Endothelial cell of umbilical vein (primary cell): ENCODE results near the gene LDB3. TPM values are rescaled to one million over a fixed set of nuclear protein-coding genes. Genes with fewer than 3 reads are reported as not detected.

Experiments used
- BruUV-seq: library from RNA; stranded (reverse); fragments of 400-500 nt; replicated peaks from 2 replicates; lab custom pipeline; 2021; lab: Mats Ljungman, UMichigan
- CTCF ChIA-PET: fragments of 300-600, 350-600 bp; sonication (Branson Sonifier 250); formaldehyde crosslinking; loops from one replicate; lab custom pipeline; 2021; ENCODE audit warnings: antibody characterized with exemption, inconsistent platforms; lab: Charles Lee
- POLR2A ChIA-PET: fragments of 300-600, 350-600 bp; sonication (Branson Sonifier 250); formaldehyde crosslinking; loops from one replicate; lab custom pipeline; 2021; ENCODE audit warnings: antibody characterized with exemption, inconsistent platforms; lab: Charles Lee
- DNase-seq: peaks from one replicate; pipeline ENCODE4 v3.0.0-alpha.2; 2011; ENCODE audit warnings: low read depth, low spot score
- FAIRE-seq: peaks from 2 replicates; lab custom pipeline; 2011; peaks lifted over from hg19 to GRCh38; lab: Jason Lieb, UNC
- H2AFZ ChIP-seq: 2 replicates; pipeline ENCODE4 v1.6.0; 2012; ENCODE audit warnings: low read depth, low read length, control low read depth, inconsistent platforms
- H3K27ac ChIP-seq: 2 replicates; pipeline ENCODE4 v1.5.1; 2011; ENCODE audit warnings: low read depth, mild to moderate bottlenecking, control low read depth, low read length, moderate library complexity; ENCODE audit not compliant: insufficient read depth
- H3K27me3 ChIP-seq, 2 experiments: 2 replicates each; pipeline versions ENCODE4 v1.6.0 to v1.6.1; 2011; ENCODE audit warnings: low read length in 2 of 2, mixed read lengths in 1 of 2; ENCODE audit not compliant: control insufficient read depth in 2 of 2, insufficient read depth in 2 of 2
- H3K36me3 ChIP-seq, 2 experiments: 2 replicates in 1 of 2; 3 replicates in 1 of 2; pipeline ENCODE4 v1.5.1; 2011; ENCODE audit warnings: low read length in 2 of 2, mild to moderate bottlenecking in 1 of 2, moderate library complexity in 1 of 2; ENCODE audit not compliant: control insufficient read depth in 2 of 2, insufficient read depth in 2 of 2; ENCODE audit errors: extremely low read depth in 1 of 2
- H3K4me1 ChIP-seq: 3 replicates; pipeline ENCODE4 v1.5.1; 2011; ENCODE audit warnings: mild to moderate bottlenecking, low read length; ENCODE audit not compliant: control insufficient read depth, insufficient read depth; ENCODE audit errors: extremely low read depth
- H3K4me2 ChIP-seq: 2 replicates; pipeline ENCODE4 v1.6.1; 2011; ENCODE audit warnings: low read length, control low read depth, mixed read lengths; ENCODE audit not compliant: insufficient read depth
- H3K4me3 ChIP-seq, 3 experiments: fragments of 200-600 bp in 1 of 3; sonication (generic), shearing (Covaris generic) in 1 of 3; replicated peaks in 1 of 3; 2 replicates each; pipeline ENCODE4 v1.5.1; 2011 to 2016; ENCODE audit warnings: control low read depth in 3 of 3, low read length in 3 of 3, mild to moderate bottlenecking in 2 of 3, inconsistent platforms in 1 of 3, low read depth in 1 of 3, moderate library complexity in 1 of 3; ENCODE audit not compliant: insufficient read depth in 1 of 3
- H3K79me2 ChIP-seq: 2 replicates; pipeline ENCODE4 v1.6.0; 2012; ENCODE audit warnings: low read length, inconsistent platforms; ENCODE audit not compliant: control insufficient read depth, insufficient read depth
- H3K9ac ChIP-seq: replicated peaks from 2 replicates; pipeline ENCODE3; 2011; ENCODE audit warnings: low read length, control low read depth; ENCODE audit not compliant: insufficient read depth; ENCODE audit errors: extremely low read depth
- H3K9me1 ChIP-seq: replicated peaks from 3 replicates; pipeline ENCODE4 v1.6.0; 2011; ENCODE audit warnings: mild to moderate bottlenecking, low read length; ENCODE audit not compliant: control insufficient read depth, insufficient read depth; ENCODE audit errors: extremely low read depth
- H3K9me3 ChIP-seq: replicated peaks from 2 replicates; pipeline ENCODE4 v1.5.1; 2012; ENCODE audit warnings: low read length, inconsistent platforms; ENCODE audit not compliant: control insufficient read depth, insufficient read depth
- H4K20me1 ChIP-seq: replicated peaks from 2 replicates; pipeline ENCODE3; 2011; ENCODE audit warnings: mild to moderate bottlenecking, low read length; ENCODE audit not compliant: control insufficient read depth, insufficient read depth; ENCODE audit errors: extremely low read depth
- EZH2 ChIP-seq: IDR thresholded peaks from 2 replicates; pipeline ENCODE4 v1.6.1; 2012; ENCODE audit warnings: borderline replicate concordance, low read depth, mild to moderate bottlenecking, moderate library complexity, low read length, inconsistent platforms; ENCODE audit not compliant: severe bottlenecking
- FOS ChIP-seq: IDR thresholded peaks from 2 replicates; pipeline ENCODE4 v1.6.1; 2011; ENCODE audit warnings: mild to moderate bottlenecking, low read length, moderate library complexity, borderline replicate concordance; ENCODE audit not compliant: insufficient read depth
- GATA2 ChIP-seq: IDR thresholded peaks from 2 replicates; pipeline ENCODE4 v1.7.0; 2011; ENCODE audit warnings: low read depth, mild to moderate bottlenecking, moderate library complexity, mixed read lengths, low read length; ENCODE audit not compliant: insufficient read length, insufficient read depth
- JUN ChIP-seq: IDR thresholded peaks from 2 replicates; pipeline ENCODE4 v1.6.1; 2011; ENCODE audit warnings: borderline replicate concordance, low read depth; ENCODE audit not compliant: insufficient read length, insufficient read depth
- MAX ChIP-seq: IDR thresholded peaks from 2 replicates; pipeline ENCODE4 v1.6.1; 2011; ENCODE audit not compliant: insufficient read depth, insufficient read length
- MYC ChIP-seq: IDR thresholded peaks from one replicate; pipeline ENCODE4 v1.6.1; 2011; ENCODE audit warnings: mild to moderate bottlenecking, low read depth, low read length
- POLR2A ChIP-seq: IDR thresholded peaks from 2 replicates; pipeline ENCODE4 v1.6.1; 2012; ENCODE audit warnings: low read depth, mild to moderate bottlenecking, control low read depth, low read length
- POLR2AphosphoS5 ChIP-seq: IDR thresholded peaks from 2 replicates; pipeline ENCODE4 v1.6.1; 2012; ENCODE audit warnings: low read depth, mild to moderate bottlenecking, control low read depth, low read length, moderate library complexity; ENCODE audit not compliant: insufficient read depth
- dilution Hi-C: fragments of 300-500 bp; cut with MboI; formaldehyde crosslinking; loops from one replicate; pipeline ENCODE4 v1.15.0; 2019; ENCODE audit warnings: low sequenced_read_pairs; ENCODE audit not compliant: extremely low pct_ligation_motif_present
- intact Hi-C: fragments of 100-400 bp; cut with micrococcal nuclease; formaldehyde crosslinking; loops from one replicate; pipeline ENCODE4 v1.10.0; 2022
- polyA plus RNA-seq, 4 experiments: library from polyadenylated mRNA; depleted of rRNA in 3 of 4; stranded (reverse) in 3 of 4; unstranded in 1 of 4; fragments of >200 nt; gene quantifications; 2 replicates each; pipeline versions ENCODE4 v1.2.1 to v1.2.3, GENCODE V29; 2011 to 2012; ENCODE audit warnings: missing spikeins in 1 of 4
- total RNA-seq: library from RNA; stranded (reverse); gene quantifications from 2 replicates; pipeline ENCODE4 v1.2.3, GENCODE V29; 2021
- TF ChIP-seq, protein P1 (sequence below), 2 donors: IDR thresholded peaks; 1 replicate in 1 of 2; 2 replicates in 1 of 2; pipeline ENCODE4 v1.5.1; 2011; ENCODE audit warnings: low read length in 2 of 2, mild to moderate bottlenecking in 2 of 2, moderate library complexity in 2 of 2, control low read depth in 1 of 2, inconsistent platforms in 1 of 2, low read depth in 1 of 2; ENCODE audit not compliant: insufficient read depth in 1 of 2; ENCODE audit errors: extremely low read depth in 1 of 2

The LDB3 gene
- total and polyA plus RNA-seq, 2 donors (not counting 3 experiments of a cell fraction or from before 2014, with no cell fraction given), result not detected

DNA sequence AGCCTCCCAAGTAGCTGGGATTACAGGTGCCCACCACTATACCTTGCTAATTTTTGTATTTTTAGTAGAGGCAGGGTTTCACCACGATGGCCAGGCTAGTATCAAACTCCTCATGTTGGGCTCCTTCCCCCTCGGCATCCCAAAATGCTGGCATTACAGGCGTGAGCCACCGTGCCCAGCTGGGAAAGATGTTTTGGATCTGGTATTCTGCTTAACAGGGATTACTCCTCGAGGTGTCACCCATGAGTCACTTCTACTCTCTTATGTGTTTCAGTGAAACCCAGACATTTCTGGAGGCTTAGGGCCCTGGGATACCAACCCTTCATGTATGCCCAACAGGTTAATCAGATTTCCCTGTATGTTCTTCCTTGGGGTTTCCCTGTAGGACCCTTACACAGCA, 25.8 kb upstream of the LDB3 start:
- Histone ChIP-seq H3K4me1 (no peaks in the 10 kb centered on the region), H3K9ac (no peak overlapping the region), H3K27ac (no peak overlapping the region), H3K27me3 (peaks cover 4 to 7% of the 10 kb centered on the region in 2 experiments), H3K4me3 (no peak overlapping the region), H3K9me3 (no peaks in the 10 kb centered on the region), H3K79me2 (no peaks in the 10 kb centered on the region), H3K9me1 (no peaks in the 10 kb centered on the region), H3K4me2 (no peak overlapping the region), H3K36me3 (no peaks in the 10 kb centered on the region), H2AFZ (no peak overlapping the region), H4K20me1 (no peaks in the 10 kb centered on the region)
- TF ChIP-seq MYC, result no peak
- POLR2A ChIA-PET, result no interaction called here
- dilution Hi-C loops (no loop called here), intact Hi-C loops (no loop called here)
- CTCF ChIA-PET, result interaction anchor here (1.3 kb wide), 1 partner anchor 243 kb away, joined by 3 read pairs; no protein-coding TSS in a partner anchor
- DNase-seq, result no peak
- FAIRE-seq, result no peak
- BruUV-seq, result no TSS peak

GRCh38 chr10:86644152-86644793, 24.0 kb upstream of the LDB3 start:
- ChIA-PET CTCF (no interaction called here), POLR2A (no interaction called here)
- no TSS peak for BruUV-seq
- no peaks in the 10 kb centered on the region for H3K4me1 ChIP-seq
- intact Hi-C loops, result no loop called here
- no peaks in the 10 kb centered on the region for H3K9me1 ChIP-seq
- TF ChIP-seq MAX, result no peak
- TF ChIP-seq, protein P1, sequence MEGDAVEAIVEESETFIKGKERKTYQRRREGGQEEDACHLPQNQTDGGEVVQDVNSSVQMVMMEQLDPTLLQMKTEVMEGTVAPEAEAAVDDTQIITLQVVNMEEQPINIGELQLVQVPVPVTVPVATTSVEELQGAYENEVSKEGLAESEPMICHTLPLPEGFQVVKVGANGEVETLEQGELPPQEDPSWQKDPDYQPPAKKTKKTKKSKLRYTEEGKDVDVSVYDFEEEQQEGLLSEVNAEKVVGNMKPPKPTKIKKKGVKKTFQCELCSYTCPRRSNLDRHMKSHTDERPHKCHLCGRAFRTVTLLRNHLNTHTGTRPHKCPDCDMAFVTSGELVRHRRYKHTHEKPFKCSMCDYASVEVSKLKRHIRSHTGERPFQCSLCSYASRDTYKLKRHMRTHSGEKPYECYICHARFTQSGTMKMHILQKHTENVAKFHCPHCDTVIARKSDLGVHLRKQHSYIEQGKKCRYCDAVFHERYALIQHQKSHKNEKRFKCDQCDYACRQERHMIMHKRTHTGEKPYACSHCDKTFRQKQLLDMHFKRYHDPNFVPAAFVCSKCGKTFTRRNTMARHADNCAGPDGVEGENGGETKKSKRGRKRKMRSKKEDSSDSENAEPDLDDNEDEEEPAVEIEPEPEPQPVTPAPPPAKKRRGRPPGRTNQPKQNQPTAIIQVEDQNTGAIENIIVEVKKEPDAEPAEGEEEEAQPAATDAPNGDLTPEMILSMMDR (IDR thresholded peaks at IDR 0.05; ENCODE audit: extremely low read depth in 1 of 2, insufficient read depth in 1 of 2, low read depth in 1 of 2, low read length in 2 of 2), result no peak
- no peak for TF ChIP-seq POLR2A
- TF ChIP-seq MYC, result no peak
- TF ChIP-seq JUN, result no peak
- no peak for TF ChIP-seq POLR2AphosphoS5
- no peak for TF ChIP-seq EZH2
- no peak for TF ChIP-seq FOS
- TF ChIP-seq GATA2, result no peak
- DNase-seq (no peak), FAIRE-seq (no peak)
- H3K4me3 ChIP-seq, result no peak overlapping the region
- H2AFZ ChIP-seq, result no peak overlapping the region
- no peaks in the 10 kb centered on the region for H3K79me2 ChIP-seq
- dilution Hi-C loops, result no loop called here
- H3K9ac ChIP-seq, result no peak overlapping the region
- H4K20me1 ChIP-seq, result no peaks in the 10 kb centered on the region
- H3K36me3 ChIP-seq, result no peaks in the 10 kb centered on the region
- H3K27me3 ChIP-seq, result peaks cover under 1 to 7% of the 10 kb centered on the region in 2 experiments
- no peak overlapping the region for H3K27ac ChIP-seq
- no peak overlapping the region for H3K4me2 ChIP-seq
- H3K9me3 ChIP-seq, result no peaks in the 10 kb centered on the region
